ENCODE data around the gene ALG12. TPM values are rescaled to one million over a fixed set of nuclear protein-coding genes. Genes with fewer than 3 reads are reported as not detected.
A peak's percentile ranks its signal among the peaks of the same experiment; 100 is the strongest.

Gene ALG12
- total and polyA plus RNA-seq, 2 donors (not counting 1 experiment from before 2014, with no cell fraction given): 15.2 to 16.6 TPM

- H3K4me1 Mint-ChIP-seq: peaks cover 62% of the 10 kb centered on the region
- peak overlapping the region in 4 of 5 experiments; percentile 26 to 88 (median 77) for H3K4me3 ChIP-seq (ENCODE audit: control extremely low read depth in 1 of 5, extremely low read depth in 1 of 5, insufficient read depth in 1 of 5, low read depth in 2 of 5, low read length in 4 of 5)
- POLR2A ChIA-PET: interaction anchor here (0.6 to 5.7 kb wide), 15 partner anchors 8 to 230 kb away, joined by 3 to 94 read pairs (median 6); no protein-coding TSS in a partner anchor
Observed at GRCh38 chr22:49962751-49963646, 44.8 kb upstream of the ALG12 start.

More at GRCh38 chr22:49962751-49963646, 44.8 kb upstream of the ALG12 start:
- Mint-ChIP-seq H3K27ac (peak overlapping the region; percentile 91), H3K4me3 (peak overlapping the region; percentile 91), H3K27me3 (no peaks in the 10 kb centered on the region), H3K9me3 (ENCODE audit: insufficient read depth) (no peaks in the 10 kb centered on the region)
- Histone ChIP-seq H2AFZ (ENCODE audit: insufficient read depth, low read depth, low read length, poor library complexity, severe bottlenecking) (no peak overlapping the region), H3K4me1 (ENCODE audit: control insufficient read depth in 2 of 2, insufficient read depth in 2 of 2, low read length in 2 of 2) (peaks cover 44 to 61% of the 10 kb centered on the region in 2 donors), H3K4me2 (replicated peaks; ENCODE audit: low read depth, low read length, poor library complexity, severe bottlenecking) (peak overlapping the region; percentile 100), H3K9ac (ENCODE audit: low read length) (peak overlapping the region; percentile 86), H3K36me3 (replicated peaks in 1 of 2; ENCODE audit: control extremely low read depth in 1 of 2, control insufficient read depth in 1 of 2, extremely low read depth in 1 of 2, insufficient read depth in 2 of 2, low read length in 1 of 2) (peaks cover 0 to 30% of the 10 kb centered on the region in 2 experiments), H3K27ac (ENCODE audit: low read length in 2 of 2) (peak overlapping the region; percentile 53 to 94), H3K79me2 (ENCODE audit: control insufficient read depth, insufficient read depth, low read length) (peaks cover 27% of the 10 kb centered on the region), H3K9me3 (ENCODE audit: control extremely low read depth in 1 of 3, control insufficient read depth in 2 of 3, insufficient read depth in 1 of 3, low read length in 2 of 3) (no peaks in the 10 kb centered on the region), H3K27me3 (replicated peaks in 1 of 4; ENCODE audit: control extremely low read depth in 1 of 4, control insufficient read depth in 3 of 4, insufficient read depth in 4 of 4, low read length in 3 of 4) (no peaks in the 10 kb centered on the region), H4K20me1 (ENCODE audit: control insufficient read depth, insufficient read depth, low read length, poor library complexity, severe bottlenecking) (peaks cover 70% of the 10 kb centered on the region)
- intact Hi-C loops (cut with micrococcal nuclease): no loop called here
- 71% methylated on average over 55 of the region's 63 CpGs for WGBS (ENCODE audit: insufficient coverage)
- DNase-seq (peak; percentile 41), ATAC-seq (ENCODE audit: low read depth) (no peak)
- TF ChIP-seq CTCF (IDR thresholded peaks at IDR 0.05): no peak
- TF ChIP-seq EZH2 (IDR thresholded peaks at IDR 0.05; ENCODE audit: borderline replicate concordance, insufficient read depth, low read depth, low read length, poor library complexity, severe bottlenecking): no peak
- CTCF ChIA-PET: interaction anchor here (0.5 to 5.9 kb wide), 10 partner anchors 8 to 68 kb away, joined by 3 to 60 read pairs (median 4); no protein-coding TSS in a partner anchor

Data from B cell (primary cell).